GM12878 (cell line): Measurements from ENCODE around the gene SSMEM1. TPM values are rescaled to one million over a fixed set of nuclear protein-coding genes. Genes with fewer than 3 reads are reported as not detected.

Experiments used
- ATAC-seq: fragments of 200-7000 bp; cut with Tn5 transposase; 3 replicates; pipeline ENCODE4 v1.9.1; 2020; ENCODE audit warnings: mild to moderate bottlenecking, moderate library complexity
- BruUV-seq: library from RNA; stranded (reverse); fragments of 400-500 nt; replicated peaks from 2 replicates; lab custom pipeline; 2021; lab: Mats Ljungman, UMichigan
- CTCF ChIA-PET: fragments of 300-600 bp; sonication (Branson Sonifier 250); formaldehyde crosslinking; extraction: SDS; loops from one replicate; lab custom pipeline; 2021; ENCODE audit warnings: inconsistent platforms; lab: Yijun Ruan, JAX
- POLR2A ChIA-PET: fragments of 350-600 bp; formaldehyde crosslinking; extraction: SDS; loops from one replicate; lab custom pipeline; 2021; ENCODE audit warnings: inconsistent platforms; lab: Charles Lee
- RAD21 ChIA-PET: fragments of 300-600 bp; sonication (Branson Sonifier 250); formaldehyde crosslinking; loops from one replicate; lab custom pipeline; 2023; ENCODE audit warnings: antibody characterized with exemption; ENCODE audit not compliant: unreplicated experiment; lab: Charles Lee
- SMC1A ChIA-PET: fragments of 300-600 bp; sonication (Branson Sonifier 250); formaldehyde crosslinking; loops from one replicate; lab custom pipeline; 2023; ENCODE audit not compliant: unreplicated experiment, uncharacterized antibody; lab: Charles Lee
- DNase-seq: peaks from one replicate; pipeline ENCODE4 v3.0.0-alpha.2; 2011; ENCODE audit warnings: low read depth, low spot score
- FAIRE-seq: peaks from 3 replicates; lab custom pipeline; 2011; peaks lifted over from hg19 to GRCh38; lab: Jason Lieb, UNC
- H2AFZ ChIP-seq: 2 replicates; pipeline ENCODE4 v1.6.0; 2011; ENCODE audit warnings: low read depth, low read length, control low read depth; ENCODE audit not compliant: control insufficient read depth
- H3K27ac ChIP-seq: 2 replicates; pipeline ENCODE4 v1.5.1; 2011; ENCODE audit warnings: control low read depth; ENCODE audit not compliant: control insufficient read depth, insufficient read depth
- H3K27me3 ChIP-seq, 2 experiments: replicated peaks in 1 of 2; 2 replicates each; pipeline versions ENCODE4 v1.6.0 to v1.6.1; 2011; ENCODE audit warnings: low read length in 1 of 2; ENCODE audit not compliant: control insufficient read depth in 2 of 2, insufficient read depth in 2 of 2
- H3K36me3 ChIP-seq, 2 experiments: 2 replicates each; pipeline ENCODE4 v1.5.1; 2011; ENCODE audit warnings: low read length in 1 of 2; ENCODE audit not compliant: control insufficient read depth in 2 of 2, insufficient read depth in 2 of 2
- H3K4me1 ChIP-seq: 2 replicates; pipeline ENCODE4 v1.6.1; 2011; ENCODE audit warnings: mild to moderate bottlenecking, low read length, moderate library complexity, mixed read lengths; ENCODE audit not compliant: control insufficient read depth, insufficient read depth
- H3K4me2 ChIP-seq: 2 replicates; pipeline ENCODE4 v1.6.0; 2011; ENCODE audit warnings: control low read depth; ENCODE audit not compliant: control insufficient read depth, insufficient read depth
- H3K4me3 ChIP-seq: fragments of 200-600 bp; sonication (generic); 2 replicates; pipeline ENCODE4 v1.5.1; 2016
- H3K79me2 ChIP-seq: 2 replicates; pipeline ENCODE4 v1.6.0; 2011; ENCODE audit warnings: low read length; ENCODE audit not compliant: control insufficient read depth, insufficient read depth
- H3K9ac ChIP-seq: 2 replicates; pipeline ENCODE4 v1.8.0; 2011; ENCODE audit warnings: low read length, control low read depth, mixed read lengths; ENCODE audit not compliant: control insufficient read depth, insufficient read depth
- H3K9me3 ChIP-seq: replicated peaks from 3 replicates; pipeline ENCODE4 v1.5.1; 2011; ENCODE audit warnings: mild to moderate bottlenecking, low read length; ENCODE audit not compliant: control insufficient read depth, insufficient read depth
- H4K20me1 ChIP-seq: 2 replicates; pipeline ENCODE4 v1.6.0; 2011; ENCODE audit not compliant: control insufficient read depth, insufficient read depth
- EED ChIP-seq: sonication (generic); IDR thresholded peaks from 2 replicates; pipeline ENCODE4 v1.6.1; 2016; ENCODE audit warnings: antibody characterized with exemption, low read depth
- EZH2 ChIP-seq: IDR thresholded peaks from 2 replicates; pipeline ENCODE4 v1.6.1; 2012; ENCODE audit warnings: low read depth, mild to moderate bottlenecking, control low read depth, inconsistent platforms, low read length, borderline replicate concordance; ENCODE audit not compliant: control insufficient read depth
- JUND ChIP-seq: IDR thresholded peaks from 2 replicates; pipeline ENCODE4 v1.6.1; 2012; ENCODE audit warnings: low read depth, mild to moderate bottlenecking, low read length, improper control_type of control experiment, moderate library complexity
- MXI1 ChIP-seq: fragments of 150-350 bp; IDR thresholded peaks from 2 replicates; pipeline ENCODE4 v1.6.1; 2011; ENCODE audit warnings: low read depth, mild to moderate bottlenecking, inconsistent platforms, low read length, improper control_type of control experiment
- RUNX3 ChIP-seq: IDR thresholded peaks from 2 replicates; pipeline ENCODE4 v1.6.1; 2012; ENCODE audit warnings: low read length, inconsistent platforms
- SIX5 ChIP-seq: IDR thresholded peaks from 2 replicates; pipeline ENCODE4 v1.6.1; 2011; ENCODE audit warnings: mild to moderate bottlenecking, low read depth, low read length, moderate library complexity; ENCODE audit not compliant: severe bottlenecking
- TCF12 ChIP-seq: IDR thresholded peaks from 2 replicates; pipeline ENCODE4 v1.6.1; 2011; ENCODE audit warnings: low read depth, mild to moderate bottlenecking, low read length
- WGBS: methylation state at CpG from one replicate; pipeline ENCODE4 v1.1.6; 2016; ENCODE audit warnings: low lambda C conversion rate; ENCODE audit not compliant: insufficient replicate concordance, insufficient coverage; ENCODE audit errors: missing lambda C conversion rate; 5-methylcytosine and 5-hydroxymethylcytosine counted together
- in situ Hi-C: fragments of 300-500 bp; cut with MboI; formaldehyde crosslinking; loops from 9 replicates; pipeline ENCODE4 v1.14.3; 2018; ENCODE audit warnings: mixed read lengths
- intact Hi-C: fragments of 100-400 bp; cut with micrococcal nuclease; formaldehyde crosslinking; loops from one replicate; pipeline ENCODE4 v1.14.2; 2022; ENCODE audit not compliant: unreplicated experiment
- polyA plus RNA-seq, 11 experiments: library from polyadenylated mRNA; depleted of rRNA in 4 of 11; unstranded in 6 of 11; stranded (reverse) in 5 of 11; fragments of >200 nt; fragmentation: Nextera tagmentation in 4 of 11; fragmentation: Illumina TruSeq in 1 of 11; extraction: Ambion mirVana in 4 of 11; extraction: Trizol in 1 of 11; gene quantifications; 1 replicate in 1 of 11; 2 replicates in 10 of 11; pipeline versions ENCODE4 v1.2.1 to v1.2.3, GENCODE V29; 2011 to 2016; ENCODE audit warnings: inconsistent platforms in 2 of 11, missing spikeins in 2 of 11, low read depth in 1 of 11
- total RNA-seq, 4 experiments: library from RNA; depleted of rRNA in 3 of 4; stranded (reverse); fragments of >200 nt in 3 of 4; fragmentation: Illumina TruSeq in 1 of 4; extraction: Trizol in 1 of 4; gene quantifications; 2 replicates each; pipeline versions ENCODE4 v1.2.1 to v1.2.3, GENCODE V29; 2013 to 2021
- TF ChIP-seq, protein P1 (sequence below): fragments of 450-650 bp; IDR thresholded peaks from 2 replicates; pipeline ENCODE4 v1.6.1; 2018; ENCODE audit warnings: mild to moderate bottlenecking, low read depth, moderate library complexity; ENCODE audit not compliant: partially characterized antibody

Gene SSMEM1
- total and polyA plus RNA-seq, 10 of the 15 experiments (the other 5 are each of a cell fraction or from before 2014, with no cell fraction given), result not detected

DNA sequence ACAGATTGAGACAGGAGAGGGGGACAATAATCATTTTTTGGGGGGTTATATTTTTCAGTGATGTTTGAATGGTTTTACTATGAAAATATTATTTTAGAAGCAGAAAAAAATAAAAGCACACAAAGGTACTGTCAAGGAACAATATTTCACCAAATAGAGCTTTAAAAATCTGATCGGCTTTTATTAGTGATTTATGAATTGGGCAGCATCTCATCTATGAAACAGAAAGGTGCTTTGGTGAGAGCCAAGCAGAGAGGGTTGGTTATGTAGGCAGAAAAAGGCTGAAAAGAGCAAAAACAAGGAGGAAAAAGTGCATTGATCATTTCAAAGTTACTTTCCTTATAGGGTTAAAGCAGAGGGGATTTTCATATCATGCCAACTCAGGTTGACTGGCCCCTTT is 32.6 kb downstream of the SSMEM1 start:
- POLR2A ChIA-PET, result interaction anchor here (0.6 to 0.7 kb wide), 3 partner anchors 10 to 237 kb away, joined by 3 to 4 read pairs (median 3); no protein-coding TSS in a partner anchor
- no peak for ATAC-seq
- DNase-seq, result no peak
- H3K79me2 ChIP-seq, result no peaks in the 10 kb centered on the region
- no peaks in the 10 kb centered on the region for H3K9me3 ChIP-seq
- WGBS, result 76% methylated on average over 1 of the region's 1 CpG
- no peak overlapping the region for H2AFZ ChIP-seq
- CTCF ChIA-PET, result interaction anchor here (1.2 to 7.3 kb wide), 6 partner anchors 11 to 517 kb away, joined by 3 to 62 read pairs (median 4); no protein-coding TSS in a partner anchor
- H3K4me2 ChIP-seq, result no peak overlapping the region
- RAD21 ChIA-PET, result interaction anchor here (0.9 to 1.2 kb wide), 3 partner anchors 165 to 518 kb away, joined by 4 to 5 read pairs (median 4); no protein-coding TSS in a partner anchor
- H3K27me3 ChIP-seq, result no peaks in the 10 kb centered on the region
- H3K9ac ChIP-seq, result no peak overlapping the region
- no peak for FAIRE-seq
- intact Hi-C loops, result loop anchor here (5.0 kb wide), 6 partner anchors 72 to 592 kb away; partner anchors contain the start of gene MEST
- SMC1A ChIA-PET, result interaction anchor here (0.7 to 1.3 kb wide), 5 partner anchors 36 to 290 kb away, joined by 3 read pairs; no protein-coding TSS in a partner anchor
- no peaks in the 10 kb centered on the region for H3K36me3 ChIP-seq
- no peak overlapping the region for H3K4me3 ChIP-seq
- no TSS peak for BruUV-seq
- H4K20me1 ChIP-seq, result no peaks in the 10 kb centered on the region
- H3K27ac ChIP-seq, result no peak overlapping the region
- in situ Hi-C loops, result no loop called here
- no peak for TF ChIP-seq SIX5
- no peak for TF ChIP-seq TCF12
- no peak for TF ChIP-seq EZH2
- TF ChIP-seq RUNX3, result no peak
- TF ChIP-seq, protein P1, sequence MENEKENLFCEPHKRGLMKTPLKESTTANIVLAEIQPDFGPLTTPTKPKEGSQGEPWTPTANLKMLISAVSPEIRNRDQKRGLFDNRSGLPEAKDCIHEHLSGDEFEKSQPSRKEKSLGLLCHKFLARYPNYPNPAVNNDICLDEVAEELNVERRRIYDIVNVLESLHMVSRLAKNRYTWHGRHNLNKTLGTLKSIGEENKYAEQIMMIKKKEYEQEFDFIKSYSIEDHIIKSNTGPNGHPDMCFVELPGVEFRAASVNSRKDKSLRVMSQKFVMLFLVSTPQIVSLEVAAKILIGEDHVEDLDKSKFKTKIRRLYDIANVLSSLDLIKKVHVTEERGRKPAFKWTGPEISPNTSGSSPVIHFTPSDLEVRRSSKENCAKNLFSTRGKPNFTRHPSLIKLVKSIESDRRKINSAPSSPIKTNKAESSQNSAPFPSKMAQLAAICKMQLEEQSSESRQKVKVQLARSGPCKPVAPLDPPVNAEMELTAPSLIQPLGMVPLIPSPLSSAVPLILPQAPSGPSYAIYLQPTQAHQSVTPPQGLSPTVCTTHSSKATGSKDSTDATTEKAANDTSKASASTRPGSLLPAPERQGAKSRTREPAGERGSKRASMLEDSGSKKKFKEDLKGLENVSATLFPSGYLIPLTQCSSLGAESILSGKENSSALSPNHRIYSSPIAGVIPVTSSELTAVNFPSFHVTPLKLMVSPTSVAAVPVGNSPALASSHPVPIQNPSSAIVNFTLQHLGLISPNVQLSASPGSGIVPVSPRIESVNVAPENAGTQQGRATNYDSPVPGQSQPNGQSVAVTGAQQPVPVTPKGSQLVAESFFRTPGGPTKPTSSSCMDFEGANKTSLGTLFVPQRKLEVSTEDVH, result no peak
- TF ChIP-seq JUND, result no peak
- no peak for TF ChIP-seq MXI1
- no peak for TF ChIP-seq EED
- H3K4me1 ChIP-seq, result no peaks in the 10 kb centered on the region
